Measurements from ENCODE around the gene ZMYM3. TPM values are rescaled to one million over a fixed set of nuclear protein-coding genes. Genes with fewer than 3 reads are reported as not detected.
A peak's percentile ranks its signal among the peaks of the same experiment; 100 is the strongest.

The ZMYM3 gene
- total and polyA plus RNA-seq, 9 of the 15 experiments (the other 6 are each of a cell fraction or from before 2014, with no cell fraction given) = 4.3 to 36.3 (median 16.8) TPM

GRCh38 chrX:71224098-71224708 is 29.7 kb downstream of the ZMYM3 start (continued):
- no peak for TF ChIP-seq SFPQ (IDR thresholded peaks at IDR 0.05; ENCODE audit: low read depth, low read length)

- H3K4me3 ChIP-seq = no peak within 1 kb of the TSS
- WGBS (ENCODE audit: insufficient coverage, low coverage, missing lambda C conversion rate) = 35% methylated on average over 5 of the region's 18 CpGs
- peak within 1 kb of the TSS in 1 of 2 experiments; percentile 17; a peak in 1 of 4 replicates for H3K9ac ChIP-seq (ENCODE audit: insufficient read depth in 1 of 2, low read depth in 2 of 2, low read length in 2 of 2)
- H2AFZ ChIP-seq (ENCODE audit: low read depth, low read length) = no peak within 1 kb of the TSS
- H4K20me1 ChIP-seq (replicated peaks; ENCODE audit: control insufficient read depth, insufficient read depth, low read length) = no peaks in the 10 kb centered on the region
- no peak within 1 kb of the TSS for H3K4me2 ChIP-seq (ENCODE audit: insufficient read depth, low read length)
- H3K9me3 ChIP-seq (replicated peaks; ENCODE audit: control insufficient read depth, insufficient read depth, low read depth, low read length) = no peaks in the 10 kb centered on the region
- H3K4me1 ChIP-seq (replicated peaks in 1 of 2; ENCODE audit: control insufficient read depth in 2 of 2, insufficient read depth in 2 of 2, low read length in 2 of 2) = peaks cover 0 to 9% of the 10 kb centered on the region in 2 experiments; a peak in 3 of 5 replicates
- no peak for FAIRE-seq
- no peak for DNase-seq (ENCODE audit: extremely low read depth in 1 of 4, low spot score in 3 of 4)
- H3K27ac ChIP-seq (ENCODE audit: extremely low read depth, low read depth, low read length) = no peak within 1 kb of the TSS
- ChIA-PET POLR2A (interaction anchor here (1.0 kb wide), 1 partner anchor 60 kb away, joined by 5 read pairs; the partner anchor contains the start of gene NONO), CTCF (ENCODE audit: low intra/inter-chr PET ratio) (no interaction called here)
- no peaks in the 10 kb centered on the region for H3K79me2 ChIP-seq (ENCODE audit: control insufficient read depth, insufficient read depth, low read length)
- in situ Hi-C loops (cut with MboI) (no loop called here), intact Hi-C loops (cut with micrococcal nuclease) (no loop called here)
- no peak for ATAC-seq
- H3K36me3 ChIP-seq (ENCODE audit: control insufficient read depth, insufficient read depth, low read length) = no peaks in the 10 kb centered on the region
- no peaks in the 10 kb centered on the region for H3K9me1 ChIP-seq (ENCODE audit: control insufficient read depth, insufficient read depth, low read length)
- H3K27me3 ChIP-seq (ENCODE audit: control insufficient read depth in 2 of 2, insufficient read depth in 2 of 2, low read length in 2 of 2) = peaks cover 2 to 23% of the 10 kb centered on the region in 2 experiments; a peak in 4 of 5 replicates
- no TSS peak for BruUV-seq (replicated peaks)
- TF ChIP-seq KLF13 (tag; IDR thresholded peaks at IDR 0.05; ENCODE audit: borderline replicate concordance, low read depth) (no peak), TAF1 (IDR thresholded peaks at IDR 0.05; ENCODE audit: control insufficient read depth, extremely low read depth, insufficient read depth, low read length, severe bottlenecking) (no peak), UBTF (IDR thresholded peaks at IDR 0.05; ENCODE audit: borderline replicate concordance in 1 of 2, low read depth in 2 of 2, low read length in 2 of 2) (no peak), MYC (IDR thresholded peaks at IDR 0.05; ENCODE audit: low read depth, low read length) (no peak), MYC (CRISPR knock-in tag; IDR thresholded peaks at IDR 0.05; ENCODE audit: borderline replicate concordance, low read depth) (no peak), VEZF1 (CRISPR knock-in tag; IDR thresholded peaks at IDR 0.05) (no peak), SMAD4 (CRISPR knock-in tag; conservative IDR thresholded peaks at IDR 0.05) (no peak)
Observed at GRCh38 chrX:71222929-71223328, 31.0 kb downstream of the ZMYM3 start, which contains the start of gene GJB1. GJB1 (plus strand) TSS chrX:71223224; CDS start chrX:71223708, 484 bp downstream.

All from K562 (cell line).